HepG2 (cell line): Measurements from ENCODE around the gene ATP6V1F. TPM values are rescaled to one million over a fixed set of nuclear protein-coding genes. Genes with fewer than 3 reads are reported as not detected.

Source experiments
- ATRX ChIP-seq: sonication (generic); formaldehyde crosslinking; IDR thresholded peaks from 2 replicates; pipeline ENCODE4 v1.4.0; 2020; ENCODE audit warnings: missing genetic modification reagents, borderline replicate concordance
- CBFB ChIP-seq: sonication (generic); formaldehyde crosslinking; IDR thresholded peaks from 2 replicates; pipeline ENCODE4 v1.4.0; 2020; ENCODE audit warnings: missing genetic modification reagents
- GATA4 ChIP-seq: sonication (generic); IDR thresholded peaks from 2 replicates; pipeline ENCODE4 v1.6.1; 2016; ENCODE audit warnings: antibody characterized with exemption, low read depth, borderline replicate concordance
- MED8 ChIP-seq: sonication (generic); formaldehyde crosslinking; IDR thresholded peaks from 2 replicates; pipeline ENCODE4 v1.8.1; 2023; ENCODE audit warnings: mild to moderate bottlenecking, missing genetic modification reagents; ENCODE audit not compliant: insufficient replicate concordance
- NKX3-1 ChIP-seq: sonication (generic); formaldehyde crosslinking; IDR thresholded peaks from 2 replicates; pipeline ENCODE4 v1.5.0; 2020; ENCODE audit warnings: missing genetic modification reagents
- PCBP1 ChIP-seq: fragments of 200-400 bp; formaldehyde crosslinking; IDR thresholded peaks from 2 replicates; pipeline ENCODE4 v1.6.1; 2017; ENCODE audit warnings: mild to moderate bottlenecking, low read depth, low read length, borderline replicate concordance
- YY1 ChIP-seq: IDR thresholded peaks from 2 replicates; pipeline ENCODE4 v1.6.1; 2011; ENCODE audit warnings: low read length, low read depth, moderate library complexity, mild to moderate bottlenecking; ENCODE audit not compliant: insufficient read depth, insufficient replicate concordance
- ZBTB8A ChIP-seq: sonication (generic); formaldehyde crosslinking; IDR thresholded peaks from 2 replicates; pipeline ENCODE4 v1.4.0; 2020; ENCODE audit warnings: mild to moderate bottlenecking, low read depth, missing genetic modification reagents, borderline replicate concordance
- ZNF382 ChIP-seq: sonication (generic); formaldehyde crosslinking; IDR thresholded peaks from 2 replicates; pipeline ENCODE4 v1.5.0; 2020; ENCODE audit warnings: missing genetic modification reagents, mild to moderate bottlenecking, borderline replicate concordance
- ZNF619 ChIP-seq: sonication (generic); formaldehyde crosslinking; IDR thresholded peaks from 2 replicates; pipeline ENCODE4 v1.4.0; 2020; ENCODE audit warnings: mild to moderate bottlenecking, missing genetic modification reagents
- ZNF768 ChIP-seq: sonication (generic); formaldehyde crosslinking; IDR thresholded peaks from 2 replicates; pipeline ENCODE4 v1.4.0; 2020; ENCODE audit warnings: missing genetic modification reagents
- ZSCAN31 ChIP-seq: sonication (generic); formaldehyde crosslinking; IDR thresholded peaks from 2 replicates; pipeline ENCODE4 v1.5.0; 2020; ENCODE audit warnings: low read depth, mild to moderate bottlenecking, missing genetic modification reagents
- polyA plus RNA-seq, 8 experiments: library from polyadenylated mRNA; depleted of rRNA in 3 of 8; stranded (reverse) in 7 of 8; unstranded in 1 of 8; fragments of >200 nt; fragmentation: Illumina TruSeq in 4 of 8; extraction: Trizol in 4 of 8; gene quantifications; 2 replicates each; pipeline versions ENCODE4 v1.2.1 to v1.2.3, GENCODE V29; 2011 to 2016; ENCODE audit warnings: low read depth in 4 of 8, missing spikeins in 1 of 8, mixed read lengths in 1 of 8; ENCODE audit not compliant: insufficient read depth in 1 of 8
- total RNA-seq, 5 experiments: library from RNA; depleted of rRNA; stranded (reverse); fragments of >200 nt; fragmentation: Illumina TruSeq; extraction: Trizol; gene quantifications; 2 replicates each; pipeline ENCODE4 v1.2.3, GENCODE V29; 2016; ENCODE audit warnings: low read depth in 1 of 5
- TF ChIP-seq, protein P1 (sequence below): sonication (generic); formaldehyde crosslinking; IDR thresholded peaks from 2 replicates; pipeline ENCODE4 v1.8.0; 2022; ENCODE audit warnings: mild to moderate bottlenecking, missing genetic modification reagents, moderate library complexity
- TF ChIP-seq, protein P2 (sequence below): sonication (generic); formaldehyde crosslinking; conservative IDR thresholded peaks from 2 replicates; pipeline ENCODE4 v1.4.0; 2020; ENCODE audit warnings: mild to moderate bottlenecking, missing genetic modification reagents, moderate library complexity
- TF ChIP-seq, protein P3 (sequence below): sonication (generic); formaldehyde crosslinking; IDR thresholded peaks from 2 replicates; pipeline ENCODE4 v1.4.0; 2020; ENCODE audit warnings: missing genetic modification reagents, low read depth, mild to moderate bottlenecking, borderline replicate concordance
- TF ChIP-seq, protein P4 (sequence below): IDR thresholded peaks from 2 replicates; pipeline ENCODE4 v1.6.1; 2012; ENCODE audit warnings: low read depth, low read length, improper control_type of control experiment
- TF ChIP-seq, protein P5 (sequence below): sonication (generic); formaldehyde crosslinking; IDR thresholded peaks from 2 replicates; pipeline ENCODE4 v1.4.0; 2020; ENCODE audit warnings: missing genetic modification reagents
- TF ChIP-seq, protein P6 (sequence below): sonication (generic); formaldehyde crosslinking; IDR thresholded peaks from 2 replicates; pipeline ENCODE4 v1.4.0; 2020; ENCODE audit warnings: missing genetic modification reagents, borderline replicate concordance

The ATP6V1F gene
- total and polyA plus RNA-seq, 2 of the 13 experiments (the other 11 are each of a cell fraction or from before 2014, with no cell fraction given) = 87.2 to 132 TPM

DNA sequence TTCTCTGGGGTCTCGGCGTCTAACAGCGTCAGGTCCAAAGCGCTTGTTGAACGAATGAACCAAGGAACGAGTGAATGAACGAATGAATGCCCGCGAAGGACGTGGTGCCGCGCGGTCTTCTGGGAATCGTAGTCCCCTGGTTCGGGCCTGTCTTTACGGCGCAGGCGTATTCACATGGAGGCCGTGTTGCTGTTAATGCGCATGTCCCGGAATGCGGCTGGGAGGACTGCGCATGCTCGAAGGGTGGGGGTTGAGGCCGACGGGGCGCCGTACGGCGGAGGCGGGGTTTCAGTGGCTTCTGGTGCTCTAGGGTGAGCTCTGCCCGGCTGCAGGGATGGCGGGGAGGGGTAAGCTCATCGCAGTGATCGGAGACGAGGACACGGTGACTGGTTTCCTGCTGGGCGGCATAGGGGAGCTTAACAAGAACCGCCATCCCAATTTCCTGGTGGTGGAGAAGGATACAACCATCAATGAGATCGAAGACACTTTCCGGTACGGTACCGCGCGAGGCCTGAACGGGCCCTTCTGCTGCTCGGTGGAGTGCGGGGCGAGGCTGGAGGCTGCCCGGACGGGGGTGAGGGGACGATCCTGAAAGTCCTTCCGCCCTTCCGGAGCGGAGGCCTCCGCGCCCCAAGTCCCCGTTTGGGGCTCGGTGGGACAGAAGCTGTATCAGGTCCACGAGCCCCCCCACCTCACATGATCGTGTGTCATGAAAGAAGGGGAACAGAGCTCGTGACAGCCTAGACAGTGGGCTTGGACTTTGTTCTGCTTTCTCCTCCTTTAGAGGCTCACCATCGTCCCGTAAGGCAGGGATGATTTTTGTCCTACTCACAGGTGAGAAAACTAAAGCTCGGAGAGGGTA is at the start of gene ATP6V1F (continued):
- TF ChIP-seq, protein P1, sequence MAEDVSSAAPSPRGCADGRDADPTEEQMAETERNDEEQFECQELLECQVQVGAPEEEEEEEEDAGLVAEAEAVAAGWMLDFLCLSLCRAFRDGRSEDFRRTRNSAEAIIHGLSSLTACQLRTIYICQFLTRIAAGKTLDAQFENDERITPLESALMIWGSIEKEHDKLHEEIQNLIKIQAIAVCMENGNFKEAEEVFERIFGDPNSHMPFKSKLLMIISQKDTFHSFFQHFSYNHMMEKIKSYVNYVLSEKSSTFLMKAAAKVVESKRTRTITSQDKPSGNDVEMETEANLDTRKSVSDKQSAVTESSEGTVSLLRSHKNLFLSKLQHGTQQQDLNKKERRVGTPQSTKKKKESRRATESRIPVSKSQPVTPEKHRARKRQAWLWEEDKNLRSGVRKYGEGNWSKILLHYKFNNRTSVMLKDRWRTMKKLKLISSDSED (CRISPR knock-in tag) = no peak
- TF ChIP-seq GATA4 (no peak), ZNF768 (CRISPR knock-in tag) (no peak), ATRX (CRISPR knock-in tag) (no peak), CBFB (CRISPR knock-in tag) (no peak), ZSCAN31 (CRISPR knock-in tag) (no peak), PCBP1 (0 out of 2 replicates have a peak, but pooled peaks have one; percentile 53), ZBTB8A (CRISPR knock-in tag) (0 out of 2 replicates have a peak, but pooled peaks have one; percentile 37), MED8 (CRISPR knock-in tag) (no peak), ZNF382 (no peak), ZNF619 (CRISPR knock-in tag) (no peak), NKX3-1 (CRISPR knock-in tag) (no peak), YY1 (no peak)
- TF ChIP-seq, protein P2, sequence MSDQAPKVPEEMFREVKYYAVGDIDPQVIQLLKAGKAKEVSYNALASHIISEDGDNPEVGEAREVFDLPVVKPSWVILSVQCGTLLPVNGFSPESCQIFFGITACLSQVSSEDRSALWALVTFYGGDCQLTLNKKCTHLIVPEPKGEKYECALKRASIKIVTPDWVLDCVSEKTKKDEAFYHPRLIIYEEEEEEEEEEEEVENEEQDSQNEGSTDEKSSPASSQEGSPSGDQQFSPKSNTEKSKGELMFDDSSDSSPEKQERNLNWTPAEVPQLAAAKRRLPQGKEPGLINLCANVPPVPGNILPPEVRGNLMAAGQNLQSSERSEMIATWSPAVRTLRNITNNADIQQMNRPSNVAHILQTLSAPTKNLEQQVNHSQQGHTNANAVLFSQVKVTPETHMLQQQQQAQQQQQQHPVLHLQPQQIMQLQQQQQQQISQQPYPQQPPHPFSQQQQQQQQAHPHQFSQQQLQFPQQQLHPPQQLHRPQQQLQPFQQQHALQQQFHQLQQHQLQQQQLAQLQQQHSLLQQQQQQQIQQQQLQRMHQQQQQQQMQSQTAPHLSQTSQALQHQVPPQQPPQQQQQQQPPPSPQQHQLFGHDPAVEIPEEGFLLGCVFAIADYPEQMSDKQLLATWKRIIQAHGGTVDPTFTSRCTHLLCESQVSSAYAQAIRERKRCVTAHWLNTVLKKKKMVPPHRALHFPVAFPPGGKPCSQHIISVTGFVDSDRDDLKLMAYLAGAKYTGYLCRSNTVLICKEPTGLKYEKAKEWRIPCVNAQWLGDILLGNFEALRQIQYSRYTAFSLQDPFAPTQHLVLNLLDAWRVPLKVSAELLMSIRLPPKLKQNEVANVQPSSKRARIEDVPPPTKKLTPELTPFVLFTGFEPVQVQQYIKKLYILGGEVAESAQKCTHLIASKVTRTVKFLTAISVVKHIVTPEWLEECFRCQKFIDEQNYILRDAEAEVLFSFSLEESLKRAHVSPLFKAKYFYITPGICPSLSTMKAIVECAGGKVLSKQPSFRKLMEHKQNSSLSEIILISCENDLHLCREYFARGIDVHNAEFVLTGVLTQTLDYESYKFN (CRISPR knock-in tag) = peak; percentile 38
- TF ChIP-seq, protein P3, sequence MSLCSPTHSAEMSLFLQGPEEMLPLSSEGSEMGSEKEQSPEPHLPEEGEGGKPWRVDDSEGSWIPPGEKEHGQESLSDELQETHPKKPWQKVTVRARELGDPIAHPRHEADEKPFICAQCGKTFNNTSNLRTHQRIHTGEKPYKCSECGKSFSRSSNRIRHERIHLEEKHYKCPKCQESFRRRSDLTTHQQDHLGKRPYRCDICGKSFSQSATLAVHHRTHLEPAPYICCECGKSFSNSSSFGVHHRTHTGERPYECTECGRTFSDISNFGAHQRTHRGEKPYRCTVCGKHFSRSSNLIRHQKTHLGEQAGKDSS (CRISPR knock-in tag) = no peak
- TF ChIP-seq, protein P4, sequence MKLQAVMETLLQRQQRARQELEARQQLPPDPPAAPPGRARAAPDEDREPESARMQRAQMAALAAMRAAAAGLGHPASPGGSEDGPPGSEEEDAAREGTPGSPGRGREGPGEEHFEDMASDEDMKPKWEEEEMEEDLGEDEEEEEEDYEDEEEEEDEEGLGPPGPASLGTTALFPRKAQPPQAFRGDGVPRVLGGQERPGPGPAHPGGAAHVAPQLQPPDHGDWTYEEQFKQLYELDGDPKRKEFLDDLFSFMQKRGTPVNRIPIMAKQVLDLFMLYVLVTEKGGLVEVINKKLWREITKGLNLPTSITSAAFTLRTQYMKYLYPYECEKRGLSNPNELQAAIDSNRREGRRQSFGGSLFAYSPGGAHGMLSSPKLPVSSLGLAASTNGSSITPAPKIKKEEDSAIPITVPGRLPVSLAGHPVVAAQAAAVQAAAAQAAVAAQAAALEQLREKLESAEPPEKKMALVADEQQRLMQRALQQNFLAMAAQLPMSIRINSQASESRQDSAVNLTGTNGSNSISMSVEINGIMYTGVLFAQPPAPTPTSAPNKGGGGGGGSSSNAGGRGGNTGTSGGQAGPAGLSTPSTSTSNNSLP = no peak
- TF ChIP-seq, protein P5, sequence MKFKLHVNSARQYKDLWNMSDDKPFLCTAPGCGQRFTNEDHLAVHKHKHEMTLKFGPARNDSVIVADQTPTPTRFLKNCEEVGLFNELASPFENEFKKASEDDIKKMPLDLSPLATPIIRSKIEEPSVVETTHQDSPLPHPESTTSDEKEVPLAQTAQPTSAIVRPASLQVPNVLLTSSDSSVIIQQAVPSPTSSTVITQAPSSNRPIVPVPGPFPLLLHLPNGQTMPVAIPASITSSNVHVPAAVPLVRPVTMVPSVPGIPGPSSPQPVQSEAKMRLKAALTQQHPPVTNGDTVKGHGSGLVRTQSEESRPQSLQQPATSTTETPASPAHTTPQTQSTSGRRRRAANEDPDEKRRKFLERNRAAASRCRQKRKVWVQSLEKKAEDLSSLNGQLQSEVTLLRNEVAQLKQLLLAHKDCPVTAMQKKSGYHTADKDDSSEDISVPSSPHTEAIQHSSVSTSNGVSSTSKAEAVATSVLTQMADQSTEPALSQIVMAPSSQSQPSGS (CRISPR knock-in tag) = no peak
- TF ChIP-seq, protein P6, sequence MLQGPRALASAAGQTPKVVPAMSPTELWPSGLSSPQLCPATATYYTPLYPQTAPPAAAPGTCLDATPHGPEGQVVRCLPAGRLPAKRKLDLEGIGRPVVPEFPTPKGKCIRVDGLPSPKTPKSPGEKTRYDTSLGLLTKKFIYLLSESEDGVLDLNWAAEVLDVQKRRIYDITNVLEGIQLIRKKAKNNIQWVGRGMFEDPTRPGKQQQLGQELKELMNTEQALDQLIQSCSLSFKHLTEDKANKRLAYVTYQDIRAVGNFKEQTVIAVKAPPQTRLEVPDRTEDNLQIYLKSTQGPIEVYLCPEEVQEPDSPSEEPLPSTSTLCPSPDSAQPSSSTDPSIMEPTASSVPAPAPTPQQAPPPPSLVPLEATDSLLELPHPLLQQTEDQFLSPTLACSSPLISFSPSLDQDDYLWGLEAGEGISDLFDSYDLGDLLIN = no peak
